Measurements from ENCODE around the gene RIPOR1.

DNA sequence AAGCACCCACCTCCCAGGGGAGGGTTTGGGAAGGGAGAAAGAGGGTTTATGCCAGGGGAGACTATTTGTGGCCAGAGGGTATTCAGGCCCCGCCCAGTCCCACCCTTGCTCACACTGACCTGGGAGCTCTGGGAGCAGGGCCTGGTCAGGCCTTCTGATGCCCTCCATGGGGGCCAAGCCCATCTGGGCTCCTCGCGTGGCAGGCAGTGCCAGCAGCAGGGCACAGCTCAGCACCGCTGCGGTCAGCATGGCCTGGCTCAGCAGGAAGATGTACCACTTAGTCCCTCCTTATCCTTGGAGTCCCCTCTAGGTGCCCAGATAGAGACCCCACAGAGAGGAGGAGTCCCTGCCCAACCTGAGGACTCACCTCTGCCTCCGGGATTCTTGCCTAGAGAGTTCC, 45.5 kb upstream of the RIPOR1 start, which contains the start of gene AGRP:
- TF ChIP-seq POLR2A (IDR thresholded peaks at IDR 0.05; ENCODE audit: low read length) (no peak), GATA1 (IDR thresholded peaks at IDR 0.05; ENCODE audit: low read depth, low read length) (no peak)
